ENCODE measurements around the gene ZIC4.

- no peak for TF ChIP-seq TAF1 (IDR thresholded peaks at IDR 0.05; ENCODE audit: borderline replicate concordance, insufficient read depth, low read length)
- TF ChIP-seq REST (IDR thresholded peaks at IDR 0.05; ENCODE audit: insufficient read depth in 1 of 2, low read depth in 2 of 2, low read length in 2 of 2) = no peak
- TF ChIP-seq POLR2AphosphoS5 (IDR thresholded peaks at IDR 0.05; ENCODE audit: low read depth, low read length) = no peak
- TF ChIP-seq SIN3A (IDR thresholded peaks at IDR 0.05; ENCODE audit: borderline replicate concordance, insufficient read depth, low read length) = no peak
- TF ChIP-seq FOXP2 (optimal IDR thresholded peaks at IDR 0.05; ENCODE audit: borderline replicate concordance, extremely low read depth, extremely low read length, insufficient read depth) = no peak
Observed at GRCh38 chr3:147400999-147401398, 5.3 kb downstream of the ZIC4 start.
